Measurements from ENCODE around the gene RRAGC. TPM values are rescaled to one million over a fixed set of nuclear protein-coding genes. Genes with fewer than 3 reads are reported as not detected.

Gene RRAGC
- total RNA-seq, 2 donors from 2014 or later: 14.7 to 30.6 TPM

DNA sequence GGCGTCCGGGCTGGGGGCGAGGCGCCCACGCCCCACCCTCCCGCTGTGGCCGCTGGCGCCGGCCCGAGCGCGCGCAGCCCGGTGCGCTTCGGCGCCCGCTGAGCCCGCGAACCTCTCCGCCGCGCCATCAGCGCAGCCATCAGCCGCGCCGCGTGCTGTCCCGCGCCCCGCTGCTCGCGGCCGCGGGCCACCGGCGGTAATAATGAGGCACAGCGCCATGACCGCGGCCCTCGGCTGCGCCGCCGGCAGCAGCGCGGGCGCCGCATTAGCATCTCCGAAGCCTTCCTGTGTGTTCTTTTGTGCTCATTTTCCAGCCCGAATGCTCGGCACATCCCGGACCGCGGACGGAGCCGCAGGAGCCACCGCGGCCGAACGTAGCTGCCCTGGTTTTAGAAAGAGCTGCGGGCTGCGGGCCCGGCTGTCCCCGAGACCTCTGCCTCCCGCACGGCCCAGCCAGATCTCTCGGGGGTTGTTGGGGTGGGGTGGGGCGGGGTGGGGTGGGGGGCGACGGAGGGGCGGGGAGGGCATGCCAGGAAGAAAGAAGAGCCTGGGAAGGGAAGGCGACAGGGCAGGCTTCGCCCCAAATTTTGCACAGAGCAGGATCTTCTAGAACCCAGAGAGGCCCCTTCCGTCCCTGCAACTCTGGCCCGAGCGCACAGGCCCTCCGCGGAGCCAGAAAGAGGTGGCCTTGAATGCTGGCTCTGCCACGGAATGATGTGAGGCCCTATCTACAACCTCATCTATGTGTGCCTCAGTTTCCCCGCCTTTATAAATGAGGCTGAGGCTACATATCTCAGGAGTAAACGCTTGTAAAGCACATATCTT lies 55.3 kb downstream of the RRAGC start:
- intact Hi-C loops (cut with DNase I): no loop called here
- H3K27ac ChIP-seq: no peak overlapping the region
- no peaks in the 10 kb centered on the region for H3K9me3 ChIP-seq
- H3K9ac ChIP-seq (ENCODE audit: low read depth in 2 of 2, low read length in 2 of 2): no peak overlapping the region
- no peak for DNase-seq
- no peaks in the 10 kb centered on the region for H3K4me1 ChIP-seq
- H3K4me3 ChIP-seq: no peak overlapping the region
- TF ChIP-seq, protein P1, sequence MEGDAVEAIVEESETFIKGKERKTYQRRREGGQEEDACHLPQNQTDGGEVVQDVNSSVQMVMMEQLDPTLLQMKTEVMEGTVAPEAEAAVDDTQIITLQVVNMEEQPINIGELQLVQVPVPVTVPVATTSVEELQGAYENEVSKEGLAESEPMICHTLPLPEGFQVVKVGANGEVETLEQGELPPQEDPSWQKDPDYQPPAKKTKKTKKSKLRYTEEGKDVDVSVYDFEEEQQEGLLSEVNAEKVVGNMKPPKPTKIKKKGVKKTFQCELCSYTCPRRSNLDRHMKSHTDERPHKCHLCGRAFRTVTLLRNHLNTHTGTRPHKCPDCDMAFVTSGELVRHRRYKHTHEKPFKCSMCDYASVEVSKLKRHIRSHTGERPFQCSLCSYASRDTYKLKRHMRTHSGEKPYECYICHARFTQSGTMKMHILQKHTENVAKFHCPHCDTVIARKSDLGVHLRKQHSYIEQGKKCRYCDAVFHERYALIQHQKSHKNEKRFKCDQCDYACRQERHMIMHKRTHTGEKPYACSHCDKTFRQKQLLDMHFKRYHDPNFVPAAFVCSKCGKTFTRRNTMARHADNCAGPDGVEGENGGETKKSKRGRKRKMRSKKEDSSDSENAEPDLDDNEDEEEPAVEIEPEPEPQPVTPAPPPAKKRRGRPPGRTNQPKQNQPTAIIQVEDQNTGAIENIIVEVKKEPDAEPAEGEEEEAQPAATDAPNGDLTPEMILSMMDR (IDR thresholded peaks at IDR 0.05): no peak
- no peaks in the 10 kb centered on the region for H3K36me3 ChIP-seq
- H3K27me3 ChIP-seq: peaks cover 33% of the 10 kb centered on the region

DNA sequence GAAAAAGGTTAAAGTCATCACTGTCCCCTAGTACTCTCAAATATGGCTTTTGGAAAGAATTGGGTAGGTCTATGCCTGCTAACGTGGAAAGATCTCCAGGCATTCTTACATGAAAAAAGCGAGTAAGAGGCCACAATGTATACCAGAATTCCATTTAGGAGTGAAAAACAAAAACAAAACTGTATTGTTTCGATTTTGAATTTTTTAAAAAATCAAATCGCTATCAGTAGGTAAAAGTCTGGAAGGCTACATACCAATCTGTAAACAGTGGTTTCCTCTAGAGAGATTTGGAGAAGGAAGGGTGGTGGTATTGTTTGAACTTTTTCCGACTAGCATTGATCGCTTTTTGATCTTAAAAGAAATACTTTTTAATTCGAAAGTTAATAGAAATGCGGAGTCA lies 55.9 kb downstream of the RRAGC start:
- intact Hi-C loops (cut with DNase I): no loop called here
- no peak overlapping the region for H3K4me3 ChIP-seq
- no peak overlapping the region for H3K27ac ChIP-seq
- peaks cover 33% of the 10 kb centered on the region for H3K27me3 ChIP-seq
- DNase-seq: no peak
- H3K9ac ChIP-seq (ENCODE audit: low read depth in 2 of 2, low read length in 2 of 2): no peak overlapping the region
- TF ChIP-seq, protein P1 (IDR thresholded peaks at IDR 0.05): no peak
- H3K4me1 ChIP-seq: no peaks in the 10 kb centered on the region
- no peaks in the 10 kb centered on the region for H3K9me3 ChIP-seq
- no peaks in the 10 kb centered on the region for H3K36me3 ChIP-seq

DNA sequence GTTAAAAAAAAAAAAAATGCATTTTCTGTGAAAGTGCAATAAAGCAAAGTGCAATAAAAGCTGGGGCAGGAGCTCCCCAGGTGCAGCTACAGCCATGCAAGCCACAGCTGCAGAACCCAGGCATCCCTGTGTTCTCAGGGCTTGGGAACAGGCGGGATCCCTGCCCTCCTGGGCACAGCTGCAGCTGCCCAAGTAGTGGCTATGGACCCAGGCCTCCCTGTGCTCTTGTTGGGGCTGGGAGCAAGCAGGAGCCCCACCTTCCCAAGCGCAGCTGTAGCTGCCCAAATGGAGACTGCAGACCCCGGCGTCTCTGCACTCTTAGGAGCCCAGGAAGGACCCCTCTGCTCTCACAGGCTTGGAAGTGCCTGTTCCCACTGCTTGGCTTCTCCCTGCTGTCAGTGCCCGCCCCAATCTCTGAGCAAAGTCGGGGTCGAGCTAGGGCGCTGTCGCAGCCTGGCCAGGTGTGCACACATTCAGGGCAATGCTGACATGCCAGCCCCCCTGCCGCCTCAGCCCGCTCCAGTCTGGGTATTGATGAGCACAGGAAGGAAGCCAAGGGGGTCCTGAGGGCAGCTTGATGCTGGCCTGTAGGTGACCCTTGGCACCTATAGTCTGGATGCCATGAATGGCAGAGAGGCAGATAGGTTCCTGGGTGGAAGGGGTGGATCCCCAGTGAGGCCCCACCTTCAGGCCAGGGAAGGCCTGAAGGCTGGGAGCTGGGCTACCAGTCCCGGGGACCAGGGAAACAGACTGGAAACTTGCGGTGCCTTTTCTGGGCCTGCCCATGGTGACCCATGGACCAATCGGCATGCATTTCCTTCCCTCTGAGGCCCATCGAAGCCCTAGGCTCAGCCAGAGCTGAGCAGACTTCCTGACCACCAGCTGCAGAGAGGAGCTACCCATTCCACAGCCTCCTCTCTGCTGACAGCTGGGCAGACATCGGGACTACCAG lies 58.6 kb downstream of the RRAGC start:
- H3K27ac ChIP-seq: no peak overlapping the region
- no peaks in the 10 kb centered on the region for H3K36me3 ChIP-seq
- H3K9me3 ChIP-seq: no peaks in the 10 kb centered on the region
- intact Hi-C loops (cut with DNase I): no loop called here
- H3K4me3 ChIP-seq: no peak overlapping the region
- H3K4me1 ChIP-seq: no peaks in the 10 kb centered on the region
- TF ChIP-seq, protein P1 (IDR thresholded peaks at IDR 0.05): no peak
- H3K27me3 ChIP-seq: peaks cover 33% of the 10 kb centered on the region
- no peak overlapping the region for H3K9ac ChIP-seq (ENCODE audit: low read depth in 2 of 2, low read length in 2 of 2)
- DNase-seq: no peak

DNA sequence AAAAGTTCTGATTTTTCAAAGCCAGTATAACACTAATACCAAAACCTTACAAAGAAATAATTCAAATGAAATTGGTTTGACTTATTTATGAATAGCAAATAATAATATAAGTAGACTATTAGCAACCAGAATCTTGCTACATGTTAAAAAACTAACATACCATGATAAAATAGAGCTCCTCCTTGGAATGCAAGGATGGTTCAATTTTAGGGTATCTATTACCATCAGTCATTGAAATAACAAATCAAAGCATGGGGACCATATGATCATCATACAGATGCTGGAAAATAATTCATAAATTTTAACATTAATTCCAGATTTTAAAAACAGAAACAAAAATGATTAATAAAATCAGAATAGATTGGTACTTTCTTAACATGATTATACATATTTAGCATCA lies 66.3 kb downstream of the RRAGC start:
- TF ChIP-seq, protein P1 (IDR thresholded peaks at IDR 0.05): no peak
- no peak overlapping the region for H3K4me3 ChIP-seq
- no peak for DNase-seq
- no peak overlapping the region for H3K27ac ChIP-seq
- H3K9ac ChIP-seq (ENCODE audit: low read depth in 2 of 2, low read length in 2 of 2): no peak overlapping the region
- peaks cover 6% of the 10 kb centered on the region for H3K27me3 ChIP-seq
- no peaks in the 10 kb centered on the region for H3K4me1 ChIP-seq
- intact Hi-C loops (cut with DNase I): no loop called here
- no peaks in the 10 kb centered on the region for H3K9me3 ChIP-seq
- no peaks in the 10 kb centered on the region for H3K36me3 ChIP-seq

DNA sequence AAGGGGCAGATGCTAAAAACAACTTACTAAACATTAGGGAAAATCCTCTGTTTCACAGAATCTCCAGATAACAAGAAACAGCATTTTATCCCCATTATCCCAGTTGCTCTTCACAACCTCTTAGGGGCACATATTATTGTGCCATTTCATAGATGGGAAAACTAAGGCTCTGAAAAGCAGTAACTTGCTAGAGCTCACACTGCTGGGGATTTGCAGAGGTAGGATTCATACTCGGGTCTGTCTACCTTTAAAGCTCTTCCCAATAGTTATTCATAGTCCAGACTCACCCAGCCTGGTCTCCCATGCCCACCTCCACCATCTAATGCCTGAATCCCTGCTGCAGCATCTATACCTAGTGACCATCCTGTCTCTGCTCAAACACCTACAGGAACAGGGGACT lies 67.7 kb downstream of the RRAGC start:
- intact Hi-C loops (cut with DNase I): no loop called here
- Histone ChIP-seq H3K4me1 (no peaks in the 10 kb centered on the region), H3K27me3 (peaks cover 9% of the 10 kb centered on the region), H3K9me3 (no peaks in the 10 kb centered on the region), H3K36me3 (no peaks in the 10 kb centered on the region), H3K9ac (ENCODE audit: low read depth in 2 of 2, low read length in 2 of 2) (no peak overlapping the region), H3K4me3 (no peak overlapping the region), H3K27ac (no peak overlapping the region)
- no peak for DNase-seq
- TF ChIP-seq, protein P1 (IDR thresholded peaks at IDR 0.05): no peak

Data from colonic mucosa (tissue), 4 donors.